Activated gamma-delta T cell (primary cell): ENCODE results near the gene PYROXD2.
"Not testable (repeated sequence)": the region's sequence is repeated elsewhere in the genome, so short reads cannot be mapped to it uniquely, and the experiment has no call there.

Source experiments
- DNase-seq: peaks from one replicate; lab custom pipeline; 2025; lab: John Stamatoyannopoulos, UW

Gene PYROXD2

DNA sequence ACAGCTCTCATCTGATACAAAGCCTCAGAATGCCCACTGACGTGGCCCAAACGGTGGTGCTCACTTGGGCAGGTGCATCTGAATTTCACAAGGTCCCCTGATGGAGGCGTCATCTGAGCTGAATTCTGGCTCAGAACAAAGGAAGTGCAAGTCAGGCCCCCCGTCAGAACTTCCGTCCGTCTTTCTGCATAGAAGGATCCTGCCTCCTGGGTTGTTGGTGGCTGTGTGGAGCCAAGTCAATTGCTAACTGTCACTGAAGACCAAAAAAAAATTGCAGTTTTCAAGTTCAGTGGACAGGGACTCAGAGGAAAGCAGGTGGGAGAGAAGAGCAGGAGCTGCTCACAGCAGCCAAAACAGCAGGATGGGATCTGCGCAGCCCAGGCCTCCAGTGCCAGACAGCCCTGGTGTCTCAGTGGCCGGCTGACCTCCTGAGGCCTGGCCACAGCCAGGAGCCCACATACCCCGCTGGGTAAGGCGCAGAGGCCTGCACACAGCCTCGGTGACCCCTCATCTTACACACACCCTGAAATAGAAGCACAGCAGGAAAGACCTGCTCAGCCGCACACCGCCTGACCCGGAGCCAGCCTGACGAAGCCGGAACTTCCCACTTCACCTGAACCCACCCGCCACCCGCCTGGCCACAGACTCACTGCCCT lies 49.4 kb downstream of the PYROXD2 start:
- DNase-seq: no peak

GRCh38 chr10:98364432-98365102 lies 50.4 kb downstream of the PYROXD2 start:
- DNase-seq: no peak

- no peak for DNase-seq
These were observed 51.8 kb downstream of the PYROXD2 start for GRCh38 chr10:98363220-98363619.

DNA sequence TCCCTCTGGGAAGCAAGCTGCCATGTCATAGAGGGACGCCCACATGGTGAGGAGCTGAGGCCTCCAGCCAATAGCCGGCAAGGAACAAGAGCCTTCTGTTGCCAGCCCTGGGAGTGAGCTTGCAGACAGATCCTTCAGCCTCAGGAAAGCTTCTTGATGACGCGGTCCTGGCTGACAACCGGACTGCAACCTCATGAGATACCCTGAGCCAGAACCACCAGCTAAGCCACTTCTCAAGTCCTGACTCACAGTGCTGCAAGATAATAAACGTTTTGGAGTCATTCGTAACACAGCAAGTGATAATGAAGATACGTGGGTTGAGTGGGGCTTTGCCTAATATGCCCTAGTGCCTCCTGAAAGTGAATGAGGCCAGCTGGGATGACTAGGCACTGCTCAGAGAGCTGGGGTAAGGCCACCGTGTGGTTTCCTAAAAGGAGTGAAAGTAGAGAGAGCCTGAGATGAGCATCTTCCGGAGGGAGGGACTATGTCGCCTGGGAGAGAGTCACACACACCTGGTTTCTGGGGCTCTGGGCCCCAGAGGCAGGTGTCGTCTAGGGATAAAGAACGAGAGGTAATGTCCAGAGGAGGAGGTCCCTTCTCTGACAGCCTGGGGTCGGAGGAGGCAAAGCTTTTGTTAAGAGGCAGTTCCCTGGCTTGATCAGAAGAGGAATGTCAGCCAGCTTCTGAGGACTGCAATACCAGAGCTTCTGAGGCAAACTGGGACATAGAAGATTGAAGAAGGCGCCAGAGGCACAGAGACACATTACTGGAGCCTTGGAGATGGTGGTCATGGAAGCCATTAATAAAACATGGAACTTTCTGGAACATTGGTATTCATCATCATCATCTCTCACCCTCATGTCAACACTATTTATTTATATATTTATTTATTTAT lies 53.6 kb downstream of the PYROXD2 start:
- no peak for DNase-seq

- DNase-seq: no peak
These were observed 57.7 kb downstream of the PYROXD2 start for GRCh38 chr10:98357194-98357822.

GRCh38 chr10:98354491-98354890 lies 60.5 kb downstream of the PYROXD2 start:
- DNase-seq: no peak

DNA sequence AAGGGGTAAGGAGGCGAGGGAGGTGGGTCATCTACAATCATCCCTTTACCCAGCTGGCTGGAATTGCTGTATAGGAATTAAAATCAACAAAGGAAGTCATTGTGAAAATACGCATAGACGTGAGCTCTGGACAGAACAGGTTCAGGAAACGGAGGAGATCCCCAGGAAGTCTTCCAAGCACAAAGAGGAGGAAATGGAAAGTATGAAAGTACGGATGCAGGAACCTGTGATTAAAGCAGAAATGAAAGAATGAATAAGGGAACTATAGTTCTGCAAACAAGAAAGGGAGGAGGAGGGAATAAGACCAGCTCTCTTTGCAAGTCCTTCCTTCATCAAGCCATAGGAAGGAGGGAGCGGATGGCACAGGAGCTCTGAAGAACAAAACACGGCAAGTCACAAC lies 61.8 kb downstream of the PYROXD2 start:
- DNase-seq: no peak

- no peak for DNase-seq
These were observed 63.1 kb downstream of the PYROXD2 start for GRCh38 chr10:98351831-98352402.

- no peak for DNase-seq
These were observed 65.5 kb downstream of the PYROXD2 start for GRCh38 chr10:98349508-98349922.

DNA sequence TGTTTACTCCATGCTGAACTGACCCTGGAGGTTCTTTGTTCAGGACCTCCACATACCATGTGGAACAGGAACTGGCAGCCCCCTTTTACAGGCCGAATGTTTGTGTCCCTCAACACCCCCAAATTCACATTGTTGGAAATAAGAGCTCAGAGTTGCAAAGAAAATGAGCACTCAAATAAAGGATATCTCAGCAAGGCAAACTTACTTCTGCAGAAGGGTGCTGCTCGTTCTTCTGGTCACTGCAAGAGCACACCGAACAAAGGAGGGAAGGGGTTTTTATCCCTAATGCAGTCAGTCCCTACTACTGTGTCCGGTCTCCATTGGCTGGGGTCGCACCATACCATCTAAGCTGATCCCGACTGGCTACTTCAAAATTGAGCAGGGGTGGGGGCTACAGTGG lies 68.1 kb downstream of the PYROXD2 start:
- DNase-seq: no peak

DNA sequence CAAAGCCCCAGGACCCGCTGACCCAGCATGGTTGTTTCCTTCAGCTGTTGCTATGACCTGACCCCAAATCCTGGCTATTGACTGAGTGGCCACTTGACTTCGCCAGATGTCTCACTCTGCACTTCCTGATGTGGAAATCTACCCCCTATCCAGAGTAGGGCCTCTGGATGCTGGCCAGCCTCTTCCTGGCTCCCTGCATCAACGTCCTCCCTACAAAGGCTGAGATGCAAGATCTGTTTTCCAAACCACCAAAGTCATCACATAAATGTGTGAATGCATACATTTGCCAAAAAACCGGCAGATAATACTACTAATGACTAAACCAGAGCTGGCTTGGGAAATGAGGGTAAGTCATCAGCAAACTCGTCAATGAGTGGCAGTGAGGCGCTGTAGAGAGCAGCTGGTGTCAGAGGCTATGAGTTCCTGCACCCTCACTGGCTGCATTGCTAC lies 70.4 kb downstream of the PYROXD2 start:
- no peak for DNase-seq

DNA sequence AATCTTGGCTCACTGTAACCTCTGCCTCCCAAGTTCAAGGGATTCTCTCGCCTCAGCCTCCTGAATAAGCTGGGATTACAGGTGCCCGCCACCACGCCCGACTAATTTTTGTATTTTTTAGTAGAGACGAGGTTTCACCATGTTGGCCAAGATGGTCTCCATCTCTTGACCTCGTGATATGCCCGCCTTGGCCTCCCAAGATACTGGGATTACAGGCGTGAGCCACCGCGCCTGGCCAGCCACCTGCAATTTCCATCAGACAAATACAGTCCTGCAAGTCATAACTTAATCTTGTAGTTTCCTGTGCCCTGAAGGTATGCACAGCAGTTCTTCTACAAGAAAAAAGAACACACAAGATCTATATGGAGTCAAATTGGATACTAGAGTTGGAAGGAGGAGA lies 73.3 kb downstream of the PYROXD2 start:
- not testable (repeated sequence) for DNase-seq

DNA sequence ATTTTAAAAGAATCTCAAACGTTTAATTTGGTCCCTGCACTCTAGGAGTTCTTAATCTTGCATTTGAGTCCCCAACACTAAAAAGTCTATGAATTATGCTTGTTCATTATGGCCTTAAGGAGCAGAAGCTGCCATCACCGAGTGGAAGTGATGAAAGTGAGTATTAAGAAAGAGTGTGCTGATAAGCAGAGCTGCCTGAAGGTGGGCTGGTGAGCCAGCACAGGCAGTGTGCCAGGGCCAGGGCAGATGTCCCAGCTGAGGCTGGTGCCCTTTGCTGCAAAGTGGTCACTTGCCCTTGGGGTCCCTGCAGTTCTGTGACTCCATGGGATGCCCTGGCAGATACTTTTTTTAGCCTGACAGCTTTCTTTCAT lies 74.1 kb downstream of the PYROXD2 start:
- DNase-seq: no peak

DNA sequence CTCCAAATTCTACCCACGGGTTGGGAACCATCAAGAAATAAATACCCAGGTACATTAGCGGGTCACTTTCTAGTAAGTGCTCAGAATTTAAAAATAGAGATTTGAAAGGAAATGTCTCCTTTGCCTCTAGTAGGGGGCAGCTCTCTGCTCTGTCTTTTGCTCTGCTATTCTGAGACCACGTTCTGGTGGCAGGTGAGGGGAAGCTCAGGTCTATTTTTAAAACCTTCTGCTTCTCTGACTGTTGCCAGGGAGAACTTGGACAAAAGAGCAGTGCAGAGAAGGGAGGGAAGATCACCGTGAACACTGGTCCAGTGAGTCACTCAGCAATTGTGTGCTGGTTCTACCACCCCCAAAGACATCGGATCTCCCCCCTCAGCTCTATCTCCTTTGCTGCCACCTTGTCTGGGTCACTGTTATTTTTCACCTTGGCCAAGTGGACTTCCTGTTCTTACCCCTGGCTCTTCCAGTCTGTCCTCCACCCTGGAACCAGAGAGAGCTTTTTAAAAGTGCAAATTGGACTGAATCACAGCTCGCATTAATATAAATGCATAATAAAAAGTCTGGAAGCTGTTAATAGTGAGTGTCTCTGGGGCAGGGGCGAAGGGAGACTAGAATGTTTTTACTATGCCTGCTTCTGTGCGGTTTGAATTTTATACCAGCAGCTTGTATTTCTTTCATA lies 74.6 kb downstream of the PYROXD2 start:
- no peak for DNase-seq

DNA sequence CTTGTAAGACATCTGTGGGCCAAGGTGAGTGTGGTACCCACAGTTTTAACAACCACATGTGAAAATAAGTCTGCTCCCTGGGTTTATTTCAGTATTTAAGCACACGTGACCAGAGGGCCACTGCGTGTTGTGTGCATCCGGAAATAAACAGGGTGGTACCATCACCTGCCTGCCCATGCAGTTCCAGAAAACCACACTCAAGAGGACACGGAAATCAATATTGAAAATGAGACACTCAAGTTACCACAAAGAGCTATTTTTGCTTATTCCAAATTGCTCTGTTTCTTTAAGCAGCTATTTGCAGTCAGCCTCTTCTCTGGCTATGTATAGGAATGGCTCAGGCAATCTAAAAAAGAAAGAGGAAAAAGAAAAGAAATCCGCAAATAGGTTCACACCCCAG lies 75.2 kb downstream of the PYROXD2 start:
- no peak for DNase-seq

DNA sequence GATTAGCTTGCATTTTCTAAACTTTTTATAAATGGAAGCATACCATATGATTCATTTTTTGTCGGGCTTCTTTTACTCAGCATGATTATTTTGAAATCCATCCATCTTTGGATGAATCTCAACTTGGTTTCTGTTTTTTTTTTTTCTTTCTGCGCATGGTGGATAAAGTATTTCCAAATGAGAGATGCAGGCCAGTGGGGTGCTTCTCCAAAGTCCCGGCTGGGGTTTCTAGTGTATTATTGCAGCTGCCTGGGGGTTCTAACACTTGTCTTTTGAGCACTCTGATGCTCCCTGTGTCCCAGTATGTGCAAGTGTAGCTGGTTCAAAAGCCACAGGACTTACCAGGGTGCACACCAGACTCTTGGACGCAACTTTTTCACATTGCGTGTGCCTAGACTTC lies 76.1 kb downstream of the PYROXD2 start:
- DNase-seq: no peak

- no peak for DNase-seq
These were observed 76.7 kb downstream of the PYROXD2 start for GRCh38 chr10:98338318-98338717.

DNA sequence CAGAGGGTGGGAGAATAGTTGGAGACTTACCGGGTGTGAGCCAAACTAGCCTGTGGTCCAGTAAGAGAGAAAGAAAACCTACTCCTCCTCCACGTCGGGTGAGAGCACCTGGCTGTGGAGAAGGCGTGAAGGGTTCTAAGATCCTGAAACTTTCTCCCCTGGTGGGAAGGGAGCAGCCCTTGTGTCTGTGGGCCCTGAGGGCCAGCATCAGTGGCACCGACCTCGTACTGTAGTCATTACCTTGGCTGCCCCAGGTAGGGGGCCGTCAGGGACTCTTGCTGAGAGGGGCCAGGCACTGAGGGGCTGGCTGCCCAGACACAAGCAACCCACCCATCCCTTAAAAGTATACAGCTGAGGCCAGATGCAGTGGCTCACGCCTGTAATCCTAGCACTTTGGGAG lies 77.5 kb downstream of the PYROXD2 start:
- DNase-seq: no peak
